PC-9 (cell line): ENCODE measurements around the gene ELOVL1.
A peak's percentile ranks its signal among the peaks of the same experiment; 100 is the strongest.

Source experiments
- EZH2 ChIP-seq: fragments of 200-600 bp; sonication (generic); IDR thresholded peaks from 2 replicates; pipeline ENCODE4 v1.8.0; 2017; ENCODE audit warnings: antibody characterized with exemption, low read depth
- TF ChIP-seq, protein P1 (sequence below): fragments of 200-600 bp; sonication (generic); conservative IDR thresholded peaks from 2 replicates; pipeline ENCODE4 v1.6.1; 2017; ENCODE audit warnings: mixed run types, antibody characterized with exemption, mild to moderate bottlenecking, moderate library complexity

- TF ChIP-seq, protein P1, sequence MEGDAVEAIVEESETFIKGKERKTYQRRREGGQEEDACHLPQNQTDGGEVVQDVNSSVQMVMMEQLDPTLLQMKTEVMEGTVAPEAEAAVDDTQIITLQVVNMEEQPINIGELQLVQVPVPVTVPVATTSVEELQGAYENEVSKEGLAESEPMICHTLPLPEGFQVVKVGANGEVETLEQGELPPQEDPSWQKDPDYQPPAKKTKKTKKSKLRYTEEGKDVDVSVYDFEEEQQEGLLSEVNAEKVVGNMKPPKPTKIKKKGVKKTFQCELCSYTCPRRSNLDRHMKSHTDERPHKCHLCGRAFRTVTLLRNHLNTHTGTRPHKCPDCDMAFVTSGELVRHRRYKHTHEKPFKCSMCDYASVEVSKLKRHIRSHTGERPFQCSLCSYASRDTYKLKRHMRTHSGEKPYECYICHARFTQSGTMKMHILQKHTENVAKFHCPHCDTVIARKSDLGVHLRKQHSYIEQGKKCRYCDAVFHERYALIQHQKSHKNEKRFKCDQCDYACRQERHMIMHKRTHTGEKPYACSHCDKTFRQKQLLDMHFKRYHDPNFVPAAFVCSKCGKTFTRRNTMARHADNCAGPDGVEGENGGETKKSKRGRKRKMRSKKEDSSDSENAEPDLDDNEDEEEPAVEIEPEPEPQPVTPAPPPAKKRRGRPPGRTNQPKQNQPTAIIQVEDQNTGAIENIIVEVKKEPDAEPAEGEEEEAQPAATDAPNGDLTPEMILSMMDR = peak; percentile 55; the same call in 1 of the 2 replicates
- TF ChIP-seq EZH2 = no peak
These were observed 15.6 kb upstream of the ELOVL1 start for GRCh38 chr1:43383449-43383848.
